Prostate gland (tissue), 2 donors: Measurements from ENCODE around the gene HNF4A.

ENCODE experiments used
- POLR2A ChIP-seq: fragments of 450-650 bp; IDR thresholded peaks from one replicate; pipeline ENCODE4 v1.6.1; 2016; ENCODE audit warnings: antibody characterized with exemption, mild to moderate bottlenecking
- TF ChIP-seq, protein P1 (sequence below), 4 experiments: fragments of 200-600 bp in 2 of 4; fragments of 450-650 bp in 2 of 4; sonication (generic) in 2 of 4; IDR thresholded peaks; 1 replicate in 3 of 4; 2 replicates in 1 of 4; pipeline ENCODE4 v1.5.1; 2016 to 2019; ENCODE audit warnings: antibody characterized with exemption in 4 of 4, mild to moderate bottlenecking in 2 of 4, moderate library complexity in 2 of 4

DNA sequence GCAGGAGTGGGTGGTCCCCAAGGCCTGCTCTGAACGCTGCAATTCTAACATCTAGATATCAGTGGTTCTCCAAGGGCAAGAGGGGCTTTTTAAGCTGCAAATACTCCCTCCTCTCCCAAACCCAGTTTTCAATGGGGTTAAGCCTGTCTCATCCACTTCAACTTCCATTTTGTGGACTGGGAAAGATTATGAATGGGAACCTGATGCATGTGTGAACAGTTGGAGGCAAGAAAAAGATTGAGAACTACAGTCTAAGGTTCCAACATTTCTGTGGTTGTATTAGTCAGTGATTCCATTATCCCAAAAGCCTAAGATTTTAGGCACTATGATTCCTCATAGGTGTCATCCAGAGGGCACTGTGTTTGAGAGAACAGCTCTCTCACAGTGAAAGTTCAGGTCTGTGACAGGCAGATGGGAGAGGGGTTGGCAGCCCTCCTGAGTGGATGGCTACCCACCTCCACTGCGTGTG lies 53.7 kb downstream of the HNF4A start:
- TF ChIP-seq, protein P1, sequence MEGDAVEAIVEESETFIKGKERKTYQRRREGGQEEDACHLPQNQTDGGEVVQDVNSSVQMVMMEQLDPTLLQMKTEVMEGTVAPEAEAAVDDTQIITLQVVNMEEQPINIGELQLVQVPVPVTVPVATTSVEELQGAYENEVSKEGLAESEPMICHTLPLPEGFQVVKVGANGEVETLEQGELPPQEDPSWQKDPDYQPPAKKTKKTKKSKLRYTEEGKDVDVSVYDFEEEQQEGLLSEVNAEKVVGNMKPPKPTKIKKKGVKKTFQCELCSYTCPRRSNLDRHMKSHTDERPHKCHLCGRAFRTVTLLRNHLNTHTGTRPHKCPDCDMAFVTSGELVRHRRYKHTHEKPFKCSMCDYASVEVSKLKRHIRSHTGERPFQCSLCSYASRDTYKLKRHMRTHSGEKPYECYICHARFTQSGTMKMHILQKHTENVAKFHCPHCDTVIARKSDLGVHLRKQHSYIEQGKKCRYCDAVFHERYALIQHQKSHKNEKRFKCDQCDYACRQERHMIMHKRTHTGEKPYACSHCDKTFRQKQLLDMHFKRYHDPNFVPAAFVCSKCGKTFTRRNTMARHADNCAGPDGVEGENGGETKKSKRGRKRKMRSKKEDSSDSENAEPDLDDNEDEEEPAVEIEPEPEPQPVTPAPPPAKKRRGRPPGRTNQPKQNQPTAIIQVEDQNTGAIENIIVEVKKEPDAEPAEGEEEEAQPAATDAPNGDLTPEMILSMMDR (IDR thresholded peaks at IDR 0.05), result no peak
- no peak for TF ChIP-seq POLR2A
